ENCODE data around the gene PKP2.
"Not testable (repeated sequence)": the region's sequence is repeated elsewhere in the genome, so short reads cannot be mapped to it uniquely, and the experiment has no call there.

The PKP2 gene

DNA sequence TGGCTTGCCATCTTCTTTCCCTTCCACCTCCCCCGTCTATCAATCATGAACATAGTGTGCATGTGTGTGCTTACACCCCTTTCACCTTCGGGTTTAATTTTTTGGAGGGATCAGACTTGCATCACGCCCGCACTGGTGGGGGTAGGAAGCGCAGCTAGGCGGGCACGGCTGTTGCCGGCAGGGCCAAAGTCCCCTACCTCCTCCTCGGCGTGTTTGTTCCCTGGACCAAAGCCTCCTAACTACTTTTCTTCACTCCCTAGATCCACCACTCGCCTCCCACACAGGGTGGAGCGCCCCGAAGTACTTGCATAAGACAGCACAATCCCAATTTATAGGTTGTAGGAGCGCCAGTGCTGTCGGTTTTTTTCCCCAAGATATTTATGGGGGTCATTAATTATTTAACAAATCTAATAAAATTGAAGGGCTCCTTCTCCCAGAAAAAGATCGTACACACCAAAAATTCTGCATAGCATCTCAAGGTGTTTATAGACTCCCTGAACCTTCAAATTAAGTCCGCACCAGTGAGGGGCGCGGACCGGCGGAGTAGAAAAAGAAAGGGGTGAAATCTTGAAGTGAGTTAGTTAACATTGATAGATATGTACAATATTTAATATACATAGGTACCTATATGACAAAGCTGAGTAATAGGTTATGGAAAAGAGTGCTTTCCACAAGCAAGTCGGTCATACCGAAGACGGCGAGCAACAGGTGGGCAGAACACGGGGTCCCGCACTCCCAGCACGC, 717 bp downstream of the PKP2 start:
- no peak for DNase-seq (ENCODE audit: low read depth)

DNA sequence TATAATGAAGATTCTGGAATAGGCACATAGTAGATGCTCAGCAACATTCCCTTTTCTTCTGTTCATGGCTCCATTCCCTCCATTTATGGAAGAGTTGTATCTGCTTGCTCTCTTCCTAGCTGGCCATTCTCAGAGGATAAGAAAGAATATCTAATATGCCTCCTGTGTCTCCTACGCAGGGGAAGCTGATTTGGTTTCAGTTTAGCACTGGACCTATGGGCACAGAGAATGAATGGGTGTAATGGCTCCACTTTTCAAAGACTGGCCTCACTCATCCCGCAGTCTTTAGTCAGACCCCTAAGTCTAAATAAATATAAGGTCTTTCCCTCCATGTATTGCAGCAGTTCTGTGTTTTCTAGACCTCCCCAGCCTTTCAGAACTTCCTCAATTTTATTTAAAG, 2.0 kb downstream of the PKP2 start:
- DNase-seq (ENCODE audit: low read depth): no peak

DNA sequence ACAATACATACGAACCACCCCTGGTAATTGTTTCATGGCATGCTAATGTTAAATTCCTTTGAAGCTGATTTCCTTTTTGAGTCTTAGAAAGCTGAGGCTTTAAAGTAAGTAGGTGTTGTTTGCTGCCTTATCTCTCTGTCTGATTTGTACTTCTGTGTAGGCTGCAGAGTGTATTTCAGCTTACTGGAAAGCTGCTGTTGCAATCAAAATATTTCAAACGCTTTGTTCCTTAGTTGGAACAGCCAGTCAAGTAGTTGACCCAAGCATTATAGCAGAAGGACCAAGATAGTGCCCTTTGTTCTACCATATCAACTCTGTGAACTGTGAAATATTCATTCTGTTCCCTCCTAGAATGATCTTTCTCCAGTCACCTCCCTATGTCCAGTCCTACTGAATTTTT, 3.1 kb downstream of the PKP2 start:
- DNase-seq (ENCODE audit: low read depth): no peak

DNA sequence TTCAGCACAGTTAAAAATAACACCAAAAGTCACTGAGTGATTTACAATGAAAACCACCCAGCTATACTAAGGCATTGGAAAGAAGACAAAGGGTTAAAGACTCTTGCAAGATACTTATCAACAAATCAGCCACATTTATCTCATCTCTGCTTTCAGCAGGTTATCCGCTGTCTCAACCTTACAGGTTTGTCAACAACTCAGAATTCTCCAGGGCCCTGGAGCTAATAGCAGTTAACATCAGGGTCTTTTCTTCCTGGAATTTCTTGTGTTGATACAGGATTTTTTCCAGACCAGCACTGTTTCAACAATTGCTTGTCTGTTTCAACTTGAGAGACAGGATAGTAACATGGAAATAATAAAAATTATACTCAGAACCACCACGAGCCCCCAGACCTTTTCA, 3.5 kb downstream of the PKP2 start:
- no peak for DNase-seq (ENCODE audit: low read depth)

DNA sequence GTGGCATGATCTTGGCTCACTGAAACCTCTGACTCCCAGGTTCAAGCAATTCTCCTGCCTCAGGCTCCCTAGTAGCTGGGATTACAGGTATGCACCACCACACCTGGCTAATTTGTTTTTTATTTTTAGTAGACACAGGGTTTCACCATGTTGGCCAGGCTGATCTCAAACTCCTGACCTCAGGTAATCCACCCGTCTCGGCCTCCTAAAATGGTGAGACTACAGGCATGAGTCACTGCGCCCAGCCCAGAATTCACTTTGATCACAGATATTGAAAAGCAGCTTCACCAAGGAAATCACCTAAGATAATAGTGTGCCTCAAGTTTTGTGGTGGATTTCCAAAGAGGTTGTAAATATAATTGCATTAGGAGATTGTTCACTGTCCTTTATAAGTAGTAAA, 4.2 kb downstream of the PKP2 start:
- DNase-seq (ENCODE audit: low read depth): not testable (repeated sequence)

DNA sequence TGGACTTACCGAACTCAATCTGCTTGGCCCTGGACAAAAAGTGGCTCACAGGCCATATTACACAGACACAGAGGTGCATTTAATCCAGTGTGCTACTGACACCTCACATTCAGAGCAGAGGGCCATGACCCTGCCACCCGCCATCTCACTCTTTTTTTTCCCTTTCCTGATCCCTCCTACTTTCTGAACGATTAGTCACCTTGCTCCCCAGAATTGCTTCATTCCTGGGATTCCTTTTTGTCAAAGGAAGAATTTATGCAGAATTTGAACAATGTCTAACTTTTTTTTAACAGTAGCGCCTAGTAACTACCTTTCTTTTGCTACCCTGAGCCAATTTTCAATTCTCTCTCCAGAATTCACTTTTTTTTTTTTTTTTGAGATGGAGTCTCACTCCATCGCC, 4.6 kb downstream of the PKP2 start:
- peak; percentile 53 for DNase-seq (ENCODE audit: low read depth)

DNA sequence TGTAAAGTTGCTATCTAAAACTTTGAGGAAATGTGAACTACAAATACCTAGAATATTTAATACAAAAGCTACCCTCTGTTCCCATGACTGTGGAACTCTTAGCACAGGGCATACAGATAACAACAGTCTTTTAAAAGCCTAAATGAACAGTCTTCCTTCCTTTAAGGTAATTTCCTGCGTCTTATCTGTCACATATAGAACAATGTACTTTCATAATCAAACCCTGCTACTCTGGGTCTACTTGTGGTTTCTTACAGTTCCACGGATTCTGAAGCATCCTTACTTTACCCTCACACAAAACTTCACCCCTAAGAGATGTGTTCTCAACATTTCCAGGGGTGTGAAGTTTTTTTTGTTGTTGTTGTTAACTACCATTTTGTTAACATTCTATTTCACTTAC, 5.1 kb downstream of the PKP2 start:
- no peak for DNase-seq (ENCODE audit: low read depth)

DNA sequence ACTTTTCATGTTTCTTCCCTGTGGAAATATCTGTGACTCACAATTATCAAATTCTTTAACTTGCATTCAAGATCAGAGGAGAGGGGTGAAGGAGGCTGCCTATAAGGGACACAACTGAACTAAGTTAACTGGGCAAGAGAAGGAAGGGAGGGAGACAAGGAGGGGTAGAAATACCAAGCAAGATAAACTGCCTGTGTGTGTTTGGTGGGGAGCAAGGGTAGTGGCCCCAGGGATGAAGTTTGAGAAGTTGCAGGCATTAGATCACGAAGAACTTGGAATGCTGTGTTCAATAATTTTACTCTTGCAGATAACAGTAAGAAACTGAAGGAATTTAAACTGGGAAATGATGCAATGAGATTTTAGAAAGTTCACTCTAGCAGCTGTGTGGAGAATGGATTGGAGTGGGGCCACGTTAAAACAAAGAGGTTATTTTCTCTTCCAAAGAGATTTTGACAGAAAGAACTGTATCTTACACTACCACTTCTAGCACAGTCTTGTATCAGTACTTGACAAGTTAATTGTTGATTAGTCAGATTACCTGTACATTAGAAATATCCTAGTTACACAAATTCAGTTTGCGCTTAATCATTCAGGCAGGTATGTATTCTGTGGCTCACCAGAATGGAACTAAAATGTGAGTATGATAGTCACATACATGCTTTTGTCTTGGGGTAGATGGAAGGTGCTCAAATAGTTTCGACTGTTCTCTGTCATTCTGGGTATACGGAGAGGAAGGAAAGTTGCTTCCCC, 7.4 kb downstream of the PKP2 start:
- no peak for DNase-seq (ENCODE audit: low read depth)

DNA sequence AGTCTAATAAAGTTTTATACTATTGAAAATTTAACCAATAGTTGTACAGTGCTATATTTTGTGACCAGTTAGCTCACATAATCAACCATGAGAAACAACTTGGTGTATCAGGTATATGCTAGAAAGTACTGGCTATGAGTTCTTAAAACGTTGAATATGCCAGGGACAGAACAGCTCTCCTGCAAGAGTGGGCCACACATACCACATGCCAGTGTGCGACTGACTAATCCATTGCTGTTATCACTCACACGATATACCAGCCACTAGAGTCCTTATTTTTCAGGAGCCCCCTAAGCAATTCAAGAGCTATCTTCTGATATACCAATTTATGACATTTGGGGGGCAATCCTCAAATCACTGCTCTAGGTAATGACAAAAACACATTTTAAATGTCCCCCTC, 9.5 kb downstream of the PKP2 start:
- no peak for DNase-seq (ENCODE audit: low read depth)

DNA sequence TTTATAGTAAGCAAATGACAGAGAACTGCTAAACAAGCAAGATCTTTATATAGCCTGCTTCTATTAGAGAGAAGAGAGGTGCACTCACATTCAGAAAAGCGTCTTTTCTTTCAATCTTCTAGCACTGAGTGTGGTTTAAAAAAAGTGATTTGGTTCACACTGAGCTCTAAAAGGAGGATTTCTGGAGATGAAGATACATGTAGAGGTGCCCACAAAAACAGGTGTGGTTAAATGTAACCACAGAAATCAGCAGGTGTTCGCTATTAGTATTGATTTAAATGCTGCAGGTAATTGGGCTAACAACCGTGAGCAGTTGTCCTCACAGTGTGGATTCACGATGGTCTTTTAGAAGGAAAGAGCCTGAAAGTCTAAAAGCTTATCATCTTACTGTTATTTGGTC, 10.7 kb downstream of the PKP2 start:
- no peak for DNase-seq (ENCODE audit: low read depth)

DNA sequence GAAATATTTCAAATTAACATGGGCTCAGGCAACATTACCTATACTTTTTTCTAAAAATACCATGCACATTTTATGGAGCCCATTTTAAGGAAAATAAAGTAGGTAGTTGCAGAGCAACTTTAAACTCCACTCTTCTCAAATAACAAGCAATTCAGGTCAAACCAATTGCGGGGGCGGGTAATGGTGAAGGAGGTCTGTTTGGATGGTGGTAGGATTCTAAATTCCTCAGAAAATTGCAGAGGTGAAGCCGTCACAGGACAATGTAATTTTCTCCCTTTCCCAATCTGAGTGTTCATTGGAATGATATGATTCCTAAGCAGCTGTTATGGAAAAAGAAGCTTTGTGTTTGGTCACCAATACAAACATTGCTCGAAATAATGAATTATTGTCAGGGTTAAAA, 11.6 kb downstream of the PKP2 start:
- DNase-seq (ENCODE audit: low read depth): no peak

DNA sequence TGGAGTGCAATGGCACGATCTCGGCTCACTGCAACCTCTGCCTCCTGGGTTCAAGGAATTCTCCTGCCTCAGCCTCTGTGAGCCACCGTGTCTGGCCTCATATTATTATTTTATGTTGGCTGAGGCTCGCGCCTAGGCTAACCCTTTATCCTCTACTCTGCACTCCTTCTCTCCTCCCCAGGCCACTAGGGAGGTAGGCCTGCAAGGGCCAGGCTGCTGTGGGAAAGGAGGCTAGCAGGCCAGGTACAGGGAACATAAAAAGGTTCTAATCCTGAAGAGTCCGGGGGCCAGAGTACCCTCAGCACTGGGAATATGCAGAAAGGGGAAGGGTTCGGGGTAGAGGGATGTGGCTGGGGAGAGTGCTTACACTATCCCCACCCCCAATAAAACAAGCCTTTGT, 14.9 kb downstream of the PKP2 start:
- DNase-seq (ENCODE audit: low read depth): no peak

DNA sequence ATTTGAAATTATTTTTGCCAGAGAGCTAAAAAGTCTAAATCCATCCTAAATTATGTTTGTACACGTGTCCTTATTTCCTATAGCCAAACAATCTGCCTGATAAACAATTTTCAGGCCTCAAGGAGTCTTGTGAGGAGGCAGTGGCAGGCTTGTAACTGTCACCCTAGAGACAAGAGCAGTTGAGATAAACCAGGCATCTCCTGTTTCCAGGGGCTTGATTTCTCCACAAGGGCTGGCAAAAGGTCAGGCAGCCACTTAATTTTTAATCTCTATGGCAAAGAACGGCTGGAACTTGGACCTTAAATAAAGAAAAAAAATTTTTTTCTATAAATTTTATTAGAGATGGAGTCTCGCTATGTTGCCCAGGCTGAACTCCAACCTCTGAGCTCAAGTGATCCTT, 15.5 kb downstream of the PKP2 start:
- no peak for DNase-seq (ENCODE audit: low read depth)

DNA sequence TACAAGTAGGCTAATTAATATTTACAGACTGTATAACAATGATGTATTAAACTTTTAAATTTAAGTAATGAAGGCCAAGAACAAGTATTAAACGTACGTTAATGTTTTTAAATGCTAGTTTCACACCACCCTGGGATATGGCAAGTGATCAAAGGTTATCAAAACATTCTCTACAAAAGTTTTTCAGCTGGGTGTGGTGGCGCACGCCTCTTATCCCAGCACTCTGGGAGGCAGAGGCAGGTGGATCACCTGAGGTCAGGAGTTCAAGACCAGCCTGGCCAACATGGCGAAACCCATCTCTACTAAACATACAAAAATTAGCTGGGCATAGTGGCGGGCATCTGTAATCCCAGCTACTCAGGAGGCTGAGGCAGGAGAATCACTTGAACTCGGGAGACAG, 17.5 kb downstream of the PKP2 start:
- not testable (repeated sequence) for DNase-seq (ENCODE audit: low read depth)

DNA sequence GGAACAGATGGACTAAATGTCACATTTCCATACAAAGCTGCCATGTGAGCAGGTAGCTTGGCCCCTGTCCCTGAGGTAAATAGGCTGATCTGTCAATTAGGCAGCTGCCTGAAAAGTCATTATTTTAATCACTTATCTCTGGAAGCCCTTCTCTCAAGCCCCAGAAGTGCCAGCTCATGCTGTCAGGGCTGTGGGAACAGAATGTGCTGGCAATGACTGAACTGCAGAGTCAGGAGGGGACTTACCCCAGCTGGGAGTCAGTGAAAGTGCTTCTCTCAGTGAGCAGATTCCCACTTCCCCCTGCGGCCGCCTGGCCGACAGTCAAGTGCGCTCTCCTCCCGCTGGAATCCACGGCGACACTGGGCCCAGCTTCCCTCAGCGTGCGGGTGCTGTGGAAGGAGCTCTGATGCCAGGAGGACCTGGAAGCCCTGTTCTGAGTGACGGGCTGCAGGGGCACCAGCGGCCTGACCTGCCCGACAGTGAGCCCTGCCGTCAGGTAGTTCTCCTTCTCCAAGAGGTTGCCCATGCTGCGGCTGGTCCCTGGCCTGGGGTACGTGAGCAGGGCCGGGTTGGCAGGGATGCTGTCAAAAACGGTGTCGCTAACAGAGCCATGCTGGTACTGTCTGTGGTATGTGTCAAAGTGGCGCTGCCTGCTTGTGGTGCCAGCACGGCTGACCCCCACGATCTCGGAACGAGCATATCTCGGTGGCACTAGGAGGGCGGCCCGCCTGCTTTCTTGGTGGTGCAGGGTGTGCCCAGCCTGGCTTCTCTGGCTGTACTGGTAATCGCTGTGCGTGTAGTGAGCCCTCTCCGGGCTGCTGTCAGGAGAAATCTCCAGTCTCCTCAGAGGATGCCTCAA, 18.7 kb downstream of the PKP2 start:
- DNase-seq (ENCODE audit: low read depth): no peak

DNA sequence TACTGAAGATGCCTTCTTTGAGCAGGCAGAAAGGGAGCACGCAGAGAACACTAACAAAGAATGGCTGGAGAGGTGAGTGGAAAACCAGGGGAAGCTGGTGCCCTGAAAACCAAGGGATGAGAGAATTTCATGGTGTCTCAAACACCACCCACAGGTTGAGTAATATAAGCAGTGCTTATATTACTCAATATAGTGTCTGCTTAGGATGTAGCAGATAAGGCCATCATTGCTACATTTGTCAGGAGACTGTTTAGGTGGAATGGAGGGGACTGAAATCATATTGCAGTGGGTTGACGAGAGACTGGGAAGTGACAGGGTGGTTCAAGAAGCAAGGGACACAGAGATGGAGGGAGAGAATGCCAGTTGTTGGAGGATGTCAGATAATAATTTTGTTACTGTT, 20.6 kb downstream of the PKP2 start:
- DNase-seq (ENCODE audit: low read depth): no peak

DNA sequence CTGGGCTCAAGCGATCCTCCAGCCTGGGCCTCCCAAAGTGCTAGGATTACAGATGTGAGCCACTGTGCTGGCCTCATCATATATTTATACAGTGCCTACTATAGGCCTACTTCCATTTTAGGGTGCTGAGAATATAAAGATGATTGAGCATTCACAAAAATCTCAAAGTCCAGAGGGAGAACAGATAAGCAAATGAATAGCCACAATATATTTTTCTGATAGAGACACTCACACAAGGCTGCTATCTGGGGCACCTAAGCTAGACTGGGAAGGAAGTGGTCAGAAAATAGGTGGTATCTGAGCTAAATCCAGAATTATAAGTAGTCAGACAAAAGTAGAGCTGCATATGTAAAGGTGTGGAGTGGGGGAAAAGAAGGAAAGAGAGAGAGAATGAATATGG, 21.6 kb downstream of the PKP2 start:
- no peak for DNase-seq (ENCODE audit: low read depth)

DNA sequence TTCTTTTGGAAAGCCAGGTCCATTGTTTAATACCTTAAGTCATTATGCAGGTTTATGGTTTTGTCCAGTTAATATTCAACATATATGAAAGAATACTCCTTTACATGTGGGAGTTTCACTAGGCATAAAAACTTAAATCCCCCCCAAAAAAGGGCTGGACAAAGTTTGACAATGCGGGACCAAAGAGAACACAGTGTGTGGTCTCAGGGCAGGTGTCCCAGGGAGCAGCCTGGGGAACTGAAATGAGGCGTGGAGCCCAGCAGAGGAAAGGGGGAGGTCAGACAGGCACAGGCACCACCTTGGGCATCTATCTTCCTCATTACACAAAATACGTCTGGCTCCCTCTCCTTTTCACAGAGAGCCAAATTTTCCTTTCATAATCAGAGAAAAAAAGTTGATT, 22.5 kb downstream of the PKP2 start:
- DNase-seq (ENCODE audit: low read depth): no peak

DNA sequence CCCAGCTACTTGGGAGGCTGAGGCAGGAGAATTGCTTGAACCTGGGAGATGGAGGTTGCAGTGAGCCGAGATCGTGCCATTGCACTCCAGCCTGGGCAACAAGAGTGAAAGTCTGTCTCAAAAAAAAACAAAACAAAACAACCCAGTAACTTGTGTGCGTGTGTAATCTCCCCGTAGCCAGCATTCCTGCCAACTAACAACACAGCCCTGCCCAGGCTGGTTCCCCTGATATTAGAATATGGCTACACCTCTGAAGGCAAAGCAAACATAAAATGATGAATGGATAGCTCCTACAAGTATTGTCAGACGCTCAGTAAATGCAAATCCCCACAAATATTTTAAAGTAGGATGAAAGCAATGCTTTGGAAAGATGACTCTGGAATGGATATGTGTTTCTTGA, 24.2 kb downstream of the PKP2 start:
- DNase-seq (ENCODE audit: low read depth): not testable (repeated sequence)

DNA sequence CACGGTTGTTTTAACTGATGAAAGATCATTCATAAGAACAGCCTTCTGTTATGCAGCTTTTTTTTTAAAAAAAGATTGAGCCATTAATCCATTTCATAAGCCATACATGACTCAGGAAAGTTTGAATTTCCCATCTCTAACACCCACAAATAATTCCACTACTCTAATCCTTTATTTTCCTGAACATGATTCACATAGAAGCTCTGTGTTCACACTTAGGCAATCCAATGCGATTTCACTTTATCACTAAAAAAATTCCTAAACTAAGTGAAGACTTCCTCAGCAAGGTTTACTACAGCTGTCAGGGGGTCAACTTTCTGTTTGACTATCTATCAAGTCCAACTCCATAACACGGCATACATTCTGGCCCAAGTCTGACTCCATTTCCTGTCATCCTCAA, 25.9 kb downstream of the PKP2 start:
- no peak for DNase-seq (ENCODE audit: low read depth)

DNA sequence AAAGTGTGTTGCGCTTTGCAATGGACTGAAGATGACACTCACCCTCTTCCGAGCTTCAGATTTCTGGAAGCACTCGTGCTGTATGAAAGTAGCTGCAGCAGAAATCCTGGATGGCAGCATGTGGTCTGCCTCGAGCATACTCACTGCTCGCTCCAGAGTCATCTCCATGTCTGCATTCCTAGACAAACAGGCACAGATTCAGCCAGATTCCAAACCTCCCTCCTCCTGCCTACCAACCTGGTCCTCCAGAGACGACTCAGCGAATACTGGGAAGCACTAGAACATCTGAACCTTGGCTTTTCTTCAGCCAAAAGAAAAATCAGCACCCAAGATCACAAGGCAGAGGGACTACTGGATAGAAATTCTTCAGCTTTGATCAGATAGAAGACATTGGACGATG, 27.7 kb downstream of the PKP2 start:
- no peak for DNase-seq (ENCODE audit: low read depth)

DNA sequence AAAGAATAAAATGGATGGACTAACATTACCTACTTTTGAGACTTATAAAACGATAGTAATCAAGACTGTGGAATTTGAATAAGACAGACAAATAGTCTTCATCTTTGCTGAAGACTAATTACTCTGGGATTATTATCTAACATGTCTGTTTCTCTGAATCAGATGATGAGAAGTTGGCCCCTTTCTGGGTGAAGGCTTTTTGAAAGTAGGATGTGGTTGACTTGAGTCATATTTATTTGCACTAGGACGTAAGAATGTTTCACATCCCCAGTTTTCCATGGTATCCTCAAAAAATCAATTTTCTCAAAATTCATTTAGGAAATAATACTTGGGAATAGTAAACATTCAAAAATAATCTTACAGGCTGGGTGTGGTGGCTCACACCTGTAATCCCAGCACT, 31.8 kb downstream of the PKP2 start:
- DNase-seq (ENCODE audit: low read depth): peak; percentile 2

DNA sequence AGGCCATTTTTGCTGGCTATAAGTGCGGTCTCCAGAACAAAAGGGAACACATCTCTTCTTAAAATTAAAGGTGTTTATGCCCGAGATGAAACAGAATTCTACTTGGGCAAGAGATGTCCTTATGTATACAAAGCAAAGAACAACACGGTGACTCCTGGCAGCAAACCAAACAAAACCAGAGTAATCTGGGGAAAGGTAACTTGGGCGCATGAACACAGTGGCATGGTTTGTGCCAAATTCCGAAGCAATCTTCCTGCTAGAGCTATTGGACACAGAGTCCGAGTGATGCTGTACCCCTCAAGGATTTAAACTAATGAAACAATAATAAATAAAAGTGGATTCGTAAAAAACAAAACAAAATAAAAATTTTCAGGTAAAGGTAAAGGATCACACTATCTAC, 33.4 kb downstream of the PKP2 start:
- no peak for DNase-seq (ENCODE audit: low read depth)

All from HS-5 (cell line).